Spinal cord (tissue), 10 donors: Measurements from ENCODE around the gene ITGBL1. TPM values are rescaled to one million over a fixed set of nuclear protein-coding genes. Genes with fewer than 3 reads are reported as not detected.
A peak's percentile ranks its signal among the peaks of the same experiment; 100 is the strongest.

Source experiments
- DNase-seq, 6 donors: peaks; one replicate each; pipeline versions ENCODE4 v3.0.0 to v3.0.0-alpha.2; 2013 to 2015; ENCODE audit warnings: low spot score in 6 of 6, low read depth in 4 of 6
- H3K27ac ChIP-seq: one replicate; pipeline ENCODE4 v1.5.1; 2013; ENCODE audit warnings: low read depth, low read length, control low read depth
- H3K27me3 ChIP-seq: one replicate; pipeline ENCODE4 v1.6.1; 2013; ENCODE audit warnings: low read length; ENCODE audit not compliant: control insufficient read depth, insufficient read depth
- H3K36me3 ChIP-seq: one replicate; pipeline ENCODE4 v1.6.1; 2013; ENCODE audit warnings: low read length; ENCODE audit not compliant: control insufficient read depth, insufficient read depth
- H3K4me1 ChIP-seq: one replicate; pipeline ENCODE4 v1.6.1; 2013; ENCODE audit warnings: low read length; ENCODE audit not compliant: control insufficient read depth, insufficient read depth
- H3K4me3 ChIP-seq: one replicate; pipeline ENCODE4 v1.5.1; 2013; ENCODE audit warnings: low read depth, low read length, control low read depth
- H3K9me3 ChIP-seq: one replicate; pipeline ENCODE4 v1.6.1; 2013; ENCODE audit warnings: low read length; ENCODE audit not compliant: control insufficient read depth, insufficient read depth
- WGBS: methylation state at CpG from one replicate; pipeline ENCODE4 v1.1.5; 2013; ENCODE audit warnings: missing lambda C conversion rate; ENCODE audit not compliant: insufficient coverage; 5-methylcytosine and 5-hydroxymethylcytosine counted together
- polyA plus RNA-seq, 2 donors: library from polyadenylated mRNA; unstranded; fragments of 120-200 nt; gene quantifications; one replicate each; pipeline ENCODE4 v1.2.1, GENCODE V29; 2013; ENCODE audit not compliant: insufficient read length in 2 of 2
- total RNA-seq, 2 donors: library from RNA; depleted of rRNA in 1 of 2; stranded (reverse); fragments of 120-200 nt in 1 of 2; fragments of >200 nt in 1 of 2; gene quantifications; one replicate each; pipeline versions ENCODE4 v1.2.3 to v1.2.4, GENCODE V29; 2013 to 2014
- donor health status: healthy.

Gene ITGBL1
- total and polyA plus RNA-seq, 4 donors: 0.54 to 189 (median 37.8) TPM

DNA sequence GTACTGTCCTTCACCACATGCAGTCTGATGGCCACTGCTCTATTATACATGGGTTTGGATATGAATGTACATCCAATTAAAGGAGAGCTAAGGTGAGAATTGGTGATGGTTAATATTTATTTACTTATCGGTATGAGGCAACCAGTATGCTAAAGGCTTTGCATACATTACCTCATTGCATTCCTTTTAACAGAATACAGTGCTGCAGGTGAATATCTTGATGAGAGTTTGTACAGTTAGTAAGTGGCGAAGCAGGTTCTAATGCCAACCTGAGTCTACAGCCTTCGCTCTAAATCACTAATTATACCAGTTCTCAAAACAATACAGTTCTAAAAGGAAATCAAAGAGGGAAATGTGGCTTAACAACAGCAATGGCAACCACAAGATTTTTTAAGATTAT, 284.1 kb downstream of the ITGBL1 start:
- Histone ChIP-seq H3K4me3 (no peak overlapping the region), H3K4me1 (no peaks in the 10 kb centered on the region), H3K27me3 (no peaks in the 10 kb centered on the region), H3K9me3 (no peaks in the 10 kb centered on the region), H3K36me3 (no peaks in the 10 kb centered on the region), H3K27ac (no peak overlapping the region)
- no peak for DNase-seq
- WGBS: no CpG with 5 or more reads among the region's 3 CpGs

DNA sequence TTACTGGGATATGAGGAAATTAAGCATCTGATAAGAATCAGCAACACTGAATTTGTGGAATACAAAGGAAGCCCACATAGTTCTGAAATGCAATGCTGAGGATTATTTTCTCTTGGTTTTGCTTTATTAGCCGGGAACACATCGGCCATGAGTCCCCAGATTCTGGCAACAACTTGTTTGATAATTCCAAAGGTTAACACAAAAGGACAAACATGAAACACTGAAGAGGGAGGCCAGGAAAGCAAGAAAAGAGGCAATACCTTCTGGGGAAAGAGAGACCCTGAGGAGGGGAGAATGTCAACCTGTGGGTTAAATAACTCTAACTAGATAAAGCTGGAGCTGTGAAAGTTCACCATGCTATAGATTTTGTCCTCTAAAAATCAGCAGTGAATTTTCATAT, 285.9 kb downstream of the ITGBL1 start:
- DNase-seq: no peak
- H3K36me3 ChIP-seq: no peaks in the 10 kb centered on the region
- H3K27me3 ChIP-seq: no peaks in the 10 kb centered on the region
- no peak overlapping the region for H3K27ac ChIP-seq
- H3K4me3 ChIP-seq: no peak overlapping the region
- no peaks in the 10 kb centered on the region for H3K4me1 ChIP-seq
- no peaks in the 10 kb centered on the region for H3K9me3 ChIP-seq
- no CpG with 5 or more reads among the region's 2 CpGs for WGBS

GRCh38 chr13:101739382-101740178, 287.1 kb downstream of the ITGBL1 start:
- H3K4me3 ChIP-seq: no peak overlapping the region
- no peaks in the 10 kb centered on the region for H3K9me3 ChIP-seq
- H3K4me1 ChIP-seq: no peaks in the 10 kb centered on the region
- 71% methylated on average over 6 of the region's 9 CpGs for WGBS
- H3K27me3 ChIP-seq: no peaks in the 10 kb centered on the region
- no peak for DNase-seq
- no peaks in the 10 kb centered on the region for H3K36me3 ChIP-seq
- no peak overlapping the region for H3K27ac ChIP-seq

GRCh38 chr13:101746513-101746912, 294.0 kb downstream of the ITGBL1 start:
- no peak for DNase-seq
- Histone ChIP-seq H3K27ac (no peak overlapping the region), H3K36me3 (no peaks in the 10 kb centered on the region), H3K4me1 (no peaks in the 10 kb centered on the region), H3K27me3 (no peaks in the 10 kb centered on the region), H3K4me3 (no peak overlapping the region), H3K9me3 (no peaks in the 10 kb centered on the region)
- WGBS: no CpG with 5 or more reads among the region's 2 CpGs

GRCh38 chr13:101747039-101747438, 294.6 kb downstream of the ITGBL1 start:
- Histone ChIP-seq H3K9me3 (no peaks in the 10 kb centered on the region), H3K27me3 (no peaks in the 10 kb centered on the region), H3K4me3 (no peak overlapping the region), H3K27ac (no peak overlapping the region), H3K4me1 (no peaks in the 10 kb centered on the region), H3K36me3 (no peaks in the 10 kb centered on the region)
- no CpG with 5 or more reads among the region's 1 CpG for WGBS
- DNase-seq: no peak

- H3K27me3 ChIP-seq: no peaks in the 10 kb centered on the region
Measured at GRCh38 chr13:101749584-101749983, 297.1 kb downstream of the ITGBL1 start.

DNA sequence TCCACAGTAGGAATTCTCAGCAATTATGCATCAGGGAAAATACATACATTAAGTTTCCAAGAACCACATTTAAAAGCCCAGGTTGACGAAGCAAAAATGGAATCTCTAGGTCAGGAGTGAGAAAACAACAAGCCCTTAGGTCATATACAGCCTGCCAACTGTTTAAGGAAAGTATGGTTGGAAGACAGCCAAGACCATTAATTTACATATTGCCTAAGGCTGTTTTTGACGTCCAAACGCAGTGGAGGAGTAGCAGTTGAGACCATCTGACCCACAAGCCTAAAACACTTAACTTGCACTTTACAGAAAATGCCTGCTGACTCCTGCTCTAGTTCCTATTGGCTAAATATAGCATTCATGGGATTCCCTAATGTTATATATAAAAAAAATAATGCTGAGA, 299.0 kb downstream of the ITGBL1 start:
- Histone ChIP-seq H3K36me3 (no peaks in the 10 kb centered on the region), H3K9me3 (no peaks in the 10 kb centered on the region), H3K27ac (no peak overlapping the region), H3K4me1 (no peaks in the 10 kb centered on the region), H3K27me3 (no peaks in the 10 kb centered on the region), H3K4me3 (no peak overlapping the region)
- peak in 2 of 6 donors; percentile 42 to 85 for DNase-seq
- WGBS: no CpG with 5 or more reads among the region's 3 CpGs

More at GRCh38 chr13:101749584-101749983, 297.1 kb downstream of the ITGBL1 start:
- H3K4me3 ChIP-seq: no peak overlapping the region
- no peak for DNase-seq
- H3K27ac ChIP-seq: no peak overlapping the region
- no CpG with 5 or more reads among the region's 1 CpG for WGBS
- H3K4me1 ChIP-seq: no peaks in the 10 kb centered on the region
- H3K9me3 ChIP-seq: no peaks in the 10 kb centered on the region
- H3K36me3 ChIP-seq: no peaks in the 10 kb centered on the region

DNA sequence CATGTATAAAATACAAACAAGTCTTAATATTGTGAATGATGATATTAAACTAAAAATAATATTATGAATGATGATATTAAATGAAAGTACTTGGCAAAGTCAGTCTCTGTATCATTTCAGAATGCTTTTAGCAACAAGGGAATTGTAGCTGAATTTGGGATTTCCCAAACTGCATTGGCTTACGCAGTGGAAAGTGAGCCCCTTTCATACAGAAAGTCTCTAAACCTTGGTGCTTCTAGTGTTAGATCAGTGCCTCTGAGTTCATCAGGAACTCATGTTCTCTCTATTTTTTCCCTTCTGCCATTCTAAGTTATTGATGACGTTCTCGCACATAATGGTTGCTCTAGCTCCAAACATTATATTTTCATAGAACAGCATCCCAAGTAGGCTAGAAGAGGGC, 300.0 kb downstream of the ITGBL1 start:
- Histone ChIP-seq H3K27ac (no peak overlapping the region), H3K4me1 (no peaks in the 10 kb centered on the region), H3K36me3 (no peaks in the 10 kb centered on the region), H3K27me3 (no peaks in the 10 kb centered on the region), H3K9me3 (no peaks in the 10 kb centered on the region), H3K4me3 (no peak overlapping the region)
- 100% methylated on average over 1 of the region's 3 CpGs for WGBS
- no peak for DNase-seq

DNA sequence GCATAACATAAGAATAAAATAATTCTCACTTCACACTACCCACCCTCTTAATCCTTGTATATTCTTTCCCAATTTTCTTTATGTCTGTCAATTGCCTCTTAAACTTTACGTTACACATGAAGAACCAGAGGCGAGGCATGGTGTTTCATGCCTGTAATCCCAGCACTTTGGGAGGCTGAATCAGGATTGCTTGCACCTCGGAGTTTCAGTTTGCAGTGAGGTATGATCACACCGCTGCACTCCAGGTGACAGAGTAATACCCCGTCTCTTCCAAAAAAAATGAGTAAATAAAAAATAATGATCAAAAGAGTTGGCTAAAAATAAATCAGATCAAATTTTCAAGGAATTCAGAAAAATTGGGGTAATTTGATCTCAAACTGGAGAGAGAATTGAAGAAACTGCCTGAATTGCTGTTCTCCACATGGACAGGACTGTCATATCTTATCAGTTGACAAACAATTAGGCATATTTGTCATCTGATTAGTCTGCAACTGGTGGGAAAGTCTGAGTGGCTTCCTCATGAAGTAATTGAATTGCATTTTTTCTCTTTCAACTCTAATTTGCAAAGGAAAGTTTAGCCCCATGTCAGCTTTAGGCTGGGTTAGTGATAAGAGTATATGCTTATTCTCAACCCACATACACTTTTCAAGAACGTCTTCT, 302.9 kb downstream of the ITGBL1 start:
- WGBS: 90% methylated on average over 3 of the region's 6 CpGs

More for the DNA sequence above, 302.9 kb downstream of the ITGBL1 start:
- Histone ChIP-seq H3K27ac (no peak overlapping the region), H3K4me3 (no peak overlapping the region), H3K9me3 (no peaks in the 10 kb centered on the region), H3K27me3 (no peaks in the 10 kb centered on the region), H3K36me3 (no peaks in the 10 kb centered on the region), H3K4me1 (no peaks in the 10 kb centered on the region)
- no peak for DNase-seq
